ENCODE measurements around the gene LGALS3BP.

DNA sequence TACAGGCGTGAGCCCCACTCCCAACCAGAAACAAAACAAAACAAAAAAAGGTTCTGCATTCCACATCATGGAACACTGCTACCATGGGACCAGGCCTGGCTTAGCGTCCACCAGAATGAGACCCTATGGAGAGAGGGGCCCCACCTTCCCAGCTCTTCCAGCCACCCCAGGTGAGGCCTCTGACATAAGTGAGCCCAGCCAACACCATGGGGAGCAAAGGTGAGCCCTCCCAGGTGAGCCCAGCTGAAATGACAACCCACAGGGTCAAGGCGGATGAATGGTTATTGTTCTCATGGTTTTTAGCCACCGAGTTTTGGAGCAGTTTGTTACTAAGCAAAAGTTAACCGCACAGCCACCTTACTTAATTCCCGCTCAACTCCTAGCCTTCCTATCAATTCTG lies 16.3 kb downstream of the LGALS3BP start:
- no peak for TF ChIP-seq POLR2A (IDR thresholded peaks at IDR 0.05)
- TF ChIP-seq CTCF (IDR thresholded peaks at IDR 0.05 in 8 of 11, conservative IDR thresholded peaks at IDR 0.05 in 3 of 11), result no peak

Measured in spleen (tissue), 7 donors.